22Rv1 (cell line): ENCODE data around the gene PDE6A.

ENCODE experiments used
- H3K27ac ChIP-seq: fragments of 450-650 bp; 2 replicates; pipeline ENCODE4 v1.5.1; 2017
- CTCF ChIP-seq: fragments of 450-650 bp; IDR thresholded peaks from 2 replicates; pipeline ENCODE4 v1.5.1; 2017; ENCODE audit warnings: mild to moderate bottlenecking
- ZFX ChIP-seq: fragments of 450-650 bp; IDR thresholded peaks from 2 replicates; pipeline ENCODE4 v1.6.1; 2017; ENCODE audit warnings: antibody characterized with exemption, borderline replicate concordance

Gene PDE6A

DNA sequence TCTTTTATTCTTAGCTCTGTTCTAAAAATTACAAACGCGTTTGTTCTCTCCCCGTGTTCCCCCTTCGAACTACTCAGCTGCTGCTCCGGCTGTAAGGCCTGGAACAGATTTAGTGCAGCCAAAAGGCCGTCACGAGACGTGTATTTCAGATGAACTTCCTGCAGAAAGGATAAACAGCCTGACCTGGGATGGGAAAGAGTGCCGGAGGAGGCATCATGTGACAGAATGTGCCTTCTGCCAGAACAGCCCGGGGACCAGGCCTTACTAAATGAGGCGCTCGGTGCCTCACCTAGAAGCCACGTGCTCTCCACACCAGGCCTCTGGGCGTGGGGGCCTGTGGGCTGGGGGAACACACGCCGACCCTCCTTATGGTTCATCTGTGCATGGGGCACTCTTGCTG is 119.7 kb downstream of the PDE6A start:
- no peak for TF ChIP-seq CTCF
- no peak for TF ChIP-seq ZFX
- no peak overlapping the region for H3K27ac ChIP-seq

DNA sequence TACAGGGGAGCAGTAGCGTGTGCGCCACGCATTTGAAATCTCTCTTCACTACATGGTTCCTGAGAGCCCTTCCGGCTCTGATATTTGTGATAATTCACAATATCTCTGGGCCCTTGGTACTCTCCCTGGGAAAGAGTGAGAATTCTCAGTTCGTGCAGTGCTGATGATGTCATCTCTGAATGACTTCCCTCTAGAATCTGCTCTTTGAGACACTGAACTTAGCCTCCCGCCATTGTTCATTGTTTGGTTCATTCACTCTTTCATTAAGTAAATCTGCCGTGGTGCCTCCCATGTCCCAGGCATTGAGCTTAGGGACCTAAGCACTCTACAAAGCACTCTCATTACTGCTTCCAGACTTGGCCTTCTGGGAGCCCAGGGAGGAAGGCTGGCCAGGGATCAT is 120.5 kb downstream of the PDE6A start:
- no peak for TF ChIP-seq ZFX
- no peak for TF ChIP-seq CTCF
- H3K27ac ChIP-seq: no peak overlapping the region

DNA sequence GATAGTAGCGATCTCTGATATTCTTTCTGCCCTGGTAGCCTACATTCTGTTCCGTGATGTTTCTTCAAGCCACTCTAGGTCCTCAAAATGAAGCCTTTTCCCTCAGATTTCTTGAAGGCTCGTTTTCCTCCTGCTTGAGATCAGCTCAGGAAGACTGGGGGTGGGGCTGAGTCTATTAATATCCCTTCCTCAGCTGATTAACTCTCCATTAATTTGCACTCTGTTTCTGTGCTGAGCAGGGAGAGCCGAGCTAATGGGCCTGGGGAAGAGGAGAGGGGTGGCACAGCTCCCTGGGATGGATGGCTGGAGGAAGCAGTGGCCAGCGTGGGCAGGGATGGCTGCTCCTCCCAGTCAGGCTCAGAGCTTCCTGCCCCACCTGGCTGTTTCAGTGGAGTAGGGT is 121.2 kb downstream of the PDE6A start:
- no peak for TF ChIP-seq ZFX
- TF ChIP-seq CTCF: no peak
- no peak overlapping the region for H3K27ac ChIP-seq

DNA sequence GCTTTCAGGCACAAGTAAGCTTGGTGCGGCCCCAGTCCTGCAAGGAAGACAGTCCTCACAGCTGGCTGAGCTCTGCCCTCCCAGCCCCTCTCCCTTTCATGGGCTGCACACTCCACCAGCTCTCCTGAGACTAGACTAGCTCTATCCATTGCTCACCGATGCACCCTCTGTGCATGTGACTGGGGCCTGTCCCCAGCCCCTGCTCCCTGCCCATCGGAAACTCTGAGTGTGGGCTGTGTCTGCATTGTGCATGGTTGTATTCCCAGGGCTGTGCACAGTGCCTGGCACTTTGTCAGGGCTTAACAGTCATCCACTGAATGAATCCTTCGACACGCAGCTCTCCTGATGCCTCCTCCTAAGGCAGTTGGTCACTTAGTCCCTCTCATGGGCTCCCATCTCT is 122.3 kb downstream of the PDE6A start:
- TF ChIP-seq CTCF (no peak), ZFX (no peak)
- H3K27ac ChIP-seq: no peak overlapping the region

GRCh38 chr5:149820536-149821510 is 123.8 kb downstream of the PDE6A start:
- TF ChIP-seq ZFX (no peak), CTCF (no peak)
- no peak overlapping the region for H3K27ac ChIP-seq

- H3K27ac ChIP-seq: no peak overlapping the region
- no peak for TF ChIP-seq CTCF
- TF ChIP-seq ZFX: no peak
Measured at GRCh38 chr5:149820012-149820411, 124.6 kb downstream of the PDE6A start.

- H3K27ac ChIP-seq: no peak overlapping the region
Measured at GRCh38 chr5:149818116-149818515, 126.5 kb downstream of the PDE6A start.

More at GRCh38 chr5:149818116-149818515, 126.5 kb downstream of the PDE6A start:
- TF ChIP-seq CTCF (no peak), ZFX (no peak)
